ENCODE data around the gene ACKR2. TPM values are rescaled to one million over a fixed set of nuclear protein-coding genes. Genes with fewer than 3 reads are reported as not detected.
"Not testable (repeated sequence)": the region's sequence is repeated elsewhere in the genome, so short reads cannot be mapped to it uniquely, and the experiment has no call there.

The ACKR2 gene
- polyA plus RNA-seq, 3 donors: 2.4 to 4.3 (median 3.2) TPM

- no peak for DNase-seq
These were observed 46.5 kb downstream of the ACKR2 start for GRCh38 chr3:42855547-42856380.

DNA sequence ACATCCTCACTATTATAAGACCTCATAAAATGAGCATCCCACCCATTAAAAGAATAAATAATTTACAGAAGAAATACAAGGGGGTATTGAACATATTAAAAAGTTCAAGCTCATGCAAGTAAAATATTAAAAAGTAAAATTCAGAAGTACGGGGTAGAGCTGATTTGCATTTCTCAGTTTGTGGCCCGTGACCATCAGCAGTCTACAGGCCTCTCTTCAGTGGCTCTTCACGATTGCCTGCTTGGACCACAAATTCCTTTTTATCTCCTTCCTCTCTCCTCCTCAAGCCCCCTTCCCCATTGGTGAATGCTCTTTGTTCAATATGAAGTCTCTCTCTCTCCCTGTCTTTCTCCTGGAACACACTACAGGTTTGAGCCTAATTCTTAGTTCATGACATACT, 47.3 kb downstream of the ACKR2 start:
- no peak for DNase-seq

DNA sequence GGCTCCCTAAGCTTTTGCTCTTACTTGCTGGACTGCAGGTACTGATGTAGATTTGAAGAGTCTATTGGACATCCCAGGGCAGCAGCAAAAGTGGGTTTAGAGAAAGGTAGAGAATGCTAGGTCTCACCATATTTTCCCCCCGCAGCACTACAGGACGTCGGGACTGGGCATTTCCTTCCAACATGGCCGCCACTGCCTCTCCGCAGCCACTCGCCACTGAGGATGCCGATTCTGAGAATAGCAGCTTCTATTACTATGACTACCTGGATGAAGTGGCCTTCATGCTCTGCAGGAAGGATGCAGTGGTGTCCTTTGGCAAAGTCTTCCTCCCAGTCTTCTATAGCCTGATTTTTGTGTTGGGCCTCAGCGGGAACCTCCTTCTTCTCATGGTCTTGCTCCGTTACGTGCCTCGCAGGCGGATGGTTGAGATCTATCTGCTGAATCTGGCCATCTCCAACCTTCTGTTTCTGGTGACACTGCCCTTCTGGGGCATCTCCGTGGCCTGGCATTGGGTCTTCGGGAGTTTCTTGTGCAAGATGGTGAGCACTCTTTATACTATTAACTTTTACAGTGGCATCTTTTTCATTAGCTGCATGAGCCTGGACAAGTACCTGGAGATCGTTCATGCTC, 55.2 kb downstream of the ACKR2 start:
- no peak for DNase-seq

GRCh38 chr3:42865256-42865655, 56.0 kb downstream of the ACKR2 start:
- DNase-seq: no peak

DNA sequence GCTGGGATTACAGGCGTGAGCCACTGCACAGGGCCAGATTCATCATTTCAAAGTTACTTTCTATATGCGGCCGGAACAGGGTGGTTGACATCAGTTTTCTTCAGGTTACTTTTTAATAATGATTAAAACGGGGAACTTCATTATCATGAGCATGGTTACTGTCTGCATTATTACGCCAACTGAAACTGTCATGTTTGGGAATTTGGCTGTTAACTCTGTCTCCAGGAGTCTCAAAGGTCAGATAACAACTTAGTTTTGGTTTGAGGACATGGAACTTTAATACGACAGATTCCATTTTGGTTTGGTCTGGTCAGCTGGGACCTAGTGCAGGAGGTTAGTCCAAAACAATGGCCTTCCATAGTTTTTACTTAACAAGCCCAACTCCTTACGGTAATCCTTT, 57.9 kb downstream of the ACKR2 start:
- no peak for DNase-seq

DNA sequence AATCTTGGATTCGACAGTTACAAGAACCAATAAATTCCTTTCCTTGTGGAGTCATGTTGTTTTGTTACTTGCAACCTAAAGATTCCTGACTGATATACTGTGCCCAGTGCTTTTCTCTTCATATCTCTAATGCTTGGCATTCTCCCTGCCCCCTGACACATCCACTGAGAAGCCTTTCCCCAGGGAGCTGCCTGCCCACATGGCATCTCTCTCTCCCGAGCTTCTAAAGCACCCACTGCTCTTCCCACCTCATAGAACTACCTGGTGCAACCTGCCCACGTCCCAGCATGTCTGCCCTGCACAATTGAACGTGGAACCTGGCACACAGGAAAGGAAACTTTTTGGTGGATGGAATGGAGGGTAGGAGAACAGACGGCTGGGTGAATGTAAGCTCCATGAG, 59.6 kb downstream of the ACKR2 start:
- DNase-seq: no peak

- DNase-seq: no peak
These were observed 62.4 kb downstream of the ACKR2 start for GRCh38 chr3:42871592-42872196.

GRCh38 chr3:42872718-42873117, 63.5 kb downstream of the ACKR2 start:
- no peak for DNase-seq

- no peak for DNase-seq
These were observed 64.2 kb downstream of the ACKR2 start for GRCh38 chr3:42873221-42873982.

DNA sequence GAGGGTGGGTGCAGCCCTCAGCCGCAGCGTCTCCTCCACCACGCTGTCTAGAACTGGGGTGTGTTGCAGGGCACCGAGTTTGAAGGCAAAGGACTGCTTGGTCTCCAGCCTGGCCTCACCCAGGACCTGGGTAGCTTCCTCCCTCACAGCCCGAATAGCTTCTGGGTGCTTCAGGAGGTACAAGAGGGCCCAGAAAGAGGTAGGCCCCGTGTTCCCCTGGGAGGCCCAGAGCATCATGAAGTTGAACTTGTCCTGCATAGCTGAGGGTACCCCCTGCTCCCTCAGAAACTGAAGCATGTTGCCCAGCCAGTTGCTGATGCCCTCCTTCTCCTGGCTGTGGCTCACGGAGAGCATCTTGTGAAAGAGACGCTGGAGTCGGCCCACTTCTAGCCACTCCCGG, 65.5 kb downstream of the ACKR2 start:
- DNase-seq: no peak

DNA sequence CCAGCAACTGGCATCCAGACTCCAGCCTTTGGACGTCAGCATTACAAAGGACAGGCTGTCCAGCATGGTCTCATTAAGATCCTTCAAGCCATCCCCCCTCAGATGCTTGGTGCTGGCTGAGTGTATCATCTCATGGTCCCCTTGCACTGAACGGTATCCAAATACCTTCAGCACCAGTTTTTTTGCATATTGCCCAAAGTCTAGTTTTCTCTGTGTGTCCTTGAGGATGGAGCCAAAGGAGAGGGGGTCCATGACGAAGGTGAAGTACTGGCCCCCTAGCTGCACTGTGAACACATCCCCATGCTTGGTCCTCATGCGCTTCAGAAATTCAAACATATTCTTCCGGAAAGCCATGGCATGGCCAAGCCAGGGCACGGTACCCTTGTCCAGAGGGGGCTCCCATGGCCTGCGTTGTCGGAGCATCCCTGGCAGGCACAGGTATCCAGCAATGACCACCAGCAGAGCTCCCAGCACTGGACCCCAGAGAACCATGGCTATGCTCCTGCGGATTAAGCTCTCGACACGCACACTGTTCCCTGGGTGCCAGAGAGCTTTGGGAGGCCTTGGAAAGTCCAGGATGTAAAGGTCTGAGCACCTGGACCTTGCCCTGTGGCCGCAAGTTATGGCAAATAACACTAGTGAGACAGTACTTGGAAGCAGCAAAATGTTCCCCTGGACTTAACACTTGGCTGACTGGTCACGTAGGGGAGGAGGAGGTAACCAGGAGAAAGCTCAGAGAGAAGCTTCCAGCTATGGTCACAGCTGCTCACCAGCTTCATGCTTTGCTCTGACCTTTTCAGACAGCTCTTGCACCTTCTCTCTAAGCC, 66.3 kb downstream of the ACKR2 start, which contains the start of gene CYP8B1:
Gene CYP8B1 (minus strand): TSS at position 555 of the 827 bp plus-strand sequence. CDS start 63 bp downstream, at position 492.
- no peak for DNase-seq

DNA sequence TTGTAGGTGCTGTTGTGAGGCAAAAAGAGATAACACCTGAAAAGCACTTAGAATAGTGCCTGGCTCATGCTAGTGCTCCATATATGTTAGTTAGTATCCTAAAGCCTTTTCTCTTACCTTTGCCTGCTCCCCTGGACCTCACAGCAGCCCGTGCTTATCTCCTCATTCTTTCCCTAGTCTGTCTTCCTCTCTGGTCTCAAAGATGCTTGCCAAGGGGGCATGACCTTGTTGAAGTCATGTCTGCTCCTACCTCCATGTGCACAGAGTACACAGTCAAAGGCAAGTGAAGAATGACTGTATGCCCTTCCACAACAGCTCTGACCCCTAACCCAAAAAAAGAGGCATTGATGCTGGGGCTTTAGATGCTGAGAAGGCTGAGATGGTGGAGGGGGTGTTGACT, 67.2 kb downstream of the ACKR2 start:
- no peak for DNase-seq

GRCh38 chr3:42876940-42877720, 67.9 kb downstream of the ACKR2 start:
- no peak for DNase-seq

- DNase-seq: no peak
These were observed 68.6 kb downstream of the ACKR2 start for GRCh38 chr3:42877881-42878280.

DNA sequence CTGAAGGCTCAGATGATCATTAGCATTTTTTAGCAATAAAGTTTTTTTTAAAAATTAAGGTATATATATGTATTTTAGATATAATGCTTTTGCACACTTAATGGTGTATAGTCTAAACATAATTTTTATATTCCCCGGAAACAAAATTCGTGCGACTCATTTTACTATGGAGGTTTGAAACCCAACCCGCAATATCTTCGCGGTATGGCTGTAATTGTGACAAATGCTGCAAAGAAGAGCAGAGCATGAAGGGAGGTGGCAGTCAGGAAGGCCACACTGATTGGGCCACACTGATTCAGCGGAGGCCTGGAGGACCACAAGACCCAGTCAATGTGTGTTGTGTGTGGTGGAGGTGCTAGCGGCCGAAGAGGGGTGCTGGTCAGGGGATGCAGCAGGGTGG, 70.9 kb downstream of the ACKR2 start:
- DNase-seq: no peak

- DNase-seq: peak; percentile 80
These were observed 71.6 kb downstream of the ACKR2 start for GRCh38 chr3:42880601-42881451.

DNA sequence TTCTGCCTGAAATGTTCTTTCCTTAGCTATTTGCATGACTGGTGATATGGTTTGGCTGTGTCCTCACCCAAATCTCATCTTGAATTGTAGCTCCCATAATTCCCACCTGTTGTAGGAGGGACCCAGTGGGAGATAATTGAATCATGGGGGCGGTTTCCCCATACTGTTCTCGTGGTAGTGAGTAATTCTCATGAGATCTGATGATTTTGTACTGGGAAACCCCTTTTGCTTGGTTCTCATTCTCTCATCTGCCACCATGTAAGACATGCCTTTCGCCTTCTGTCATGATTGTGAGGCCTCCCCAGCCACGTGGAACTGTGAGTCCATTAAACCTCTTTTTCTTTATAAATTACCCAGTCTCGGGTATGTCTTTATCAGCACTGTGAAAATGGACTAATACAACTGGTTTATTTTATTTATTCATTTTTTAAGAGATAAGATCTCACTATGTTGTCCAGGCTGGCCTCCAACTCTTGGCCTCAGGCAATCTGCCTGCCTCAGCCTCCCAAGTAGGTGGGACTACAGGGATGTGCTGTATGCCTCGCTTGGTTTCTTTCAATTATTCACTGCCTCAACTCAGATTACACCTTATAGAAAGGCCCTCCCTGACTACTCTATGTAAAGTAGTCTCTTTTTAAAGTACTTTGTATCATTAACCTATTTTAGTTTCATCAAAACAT, 74.1 kb downstream of the ACKR2 start:
- DNase-seq: not testable (repeated sequence)

- no peak for DNase-seq
These were observed 75.1 kb downstream of the ACKR2 start for GRCh38 chr3:42884324-42884723.

DNA sequence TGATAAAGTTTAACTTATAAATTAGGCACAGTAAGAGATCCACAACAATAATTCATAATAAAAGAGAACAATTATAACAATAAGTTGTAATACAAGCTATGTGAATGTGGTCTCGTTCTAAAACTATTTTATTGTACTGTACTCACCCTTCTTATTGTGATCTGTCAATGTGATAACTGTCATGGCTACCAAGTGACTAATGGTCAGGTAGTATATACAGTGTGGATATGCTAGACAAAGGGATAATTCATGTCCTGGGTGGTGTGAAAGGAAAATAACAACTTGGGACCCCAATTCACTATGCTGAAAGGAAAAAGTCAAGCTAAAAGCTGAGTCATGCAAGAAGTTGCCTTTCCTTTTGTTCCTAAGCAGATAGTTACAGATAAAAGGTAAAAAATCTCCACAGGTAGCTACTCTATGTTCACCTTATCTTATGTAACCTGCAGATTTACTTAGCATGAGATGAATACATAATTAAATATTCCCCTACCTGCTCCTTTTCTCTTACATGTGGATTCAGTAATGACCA, 77.1 kb downstream of the ACKR2 start:
- no peak for DNase-seq
